Osteoblast (primary cell): Measurements from ENCODE around the gene TRERF1. TPM values are rescaled to one million over a fixed set of nuclear protein-coding genes. Genes with fewer than 3 reads are reported as not detected.
A peak's percentile ranks its signal among the peaks of the same experiment; 100 is the strongest.

Experiments used
- DNase-seq: peaks from one replicate; pipeline ENCODE4 v3.0.0; 2011; ENCODE audit warnings: low spot score, mixed read lengths; ENCODE audit not compliant: insufficient read length; ENCODE audit errors: missing footprints
- H2AFZ ChIP-seq: 2 replicates; pipeline ENCODE4 v1.6.0; 2011; ENCODE audit warnings: mild to moderate bottlenecking, low read length
- H3K27ac ChIP-seq: 2 replicates; pipeline ENCODE4 v1.5.1; 2011; ENCODE audit warnings: mild to moderate bottlenecking, low read depth, low read length, moderate library complexity
- H3K27me3 ChIP-seq: 2 replicates; pipeline ENCODE4 v1.6.0; 2012; ENCODE audit warnings: mild to moderate bottlenecking, control low read depth, inconsistent platforms, low read length, moderate library complexity; ENCODE audit not compliant: insufficient read depth
- H3K36me3 ChIP-seq: 2 replicates; pipeline ENCODE4 v1.5.1; 2011; ENCODE audit warnings: mild to moderate bottlenecking, low read length, control low read depth, moderate library complexity; ENCODE audit not compliant: insufficient read depth
- H3K4me1 ChIP-seq: 2 replicates; pipeline ENCODE4 v1.5.1; 2011; ENCODE audit warnings: mild to moderate bottlenecking, low read length, control low read depth, moderate library complexity; ENCODE audit not compliant: insufficient read depth
- H3K4me2 ChIP-seq: 2 replicates; pipeline ENCODE4 v1.6.0; 2011; ENCODE audit warnings: mild to moderate bottlenecking, low read length; ENCODE audit not compliant: insufficient read depth
- H3K4me3 ChIP-seq: fragments of 200-600 bp; sonication (generic); 3 replicates; pipeline ENCODE4 v1.5.1; 2012; ENCODE audit warnings: mild to moderate bottlenecking, low read length, inconsistent platforms; ENCODE audit not compliant: insufficient read depth
- H3K79me2 ChIP-seq: 2 replicates; pipeline ENCODE4 v1.6.0; 2012; ENCODE audit warnings: mild to moderate bottlenecking, low read length, control low read depth, inconsistent platforms; ENCODE audit not compliant: insufficient read depth
- H3K9me3 ChIP-seq: 2 replicates; pipeline ENCODE4 v1.5.1; 2011; ENCODE audit warnings: low read depth, low read length, control low read depth
- H4K20me1 ChIP-seq: 2 replicates; pipeline ENCODE4 v1.6.0; 2012; ENCODE audit warnings: mild to moderate bottlenecking, low read length, control low read depth; ENCODE audit not compliant: insufficient read depth
- CTCF ChIP-seq: IDR thresholded peaks from 2 replicates; pipeline ENCODE4 v1.5.1; 2011; ENCODE audit warnings: mild to moderate bottlenecking, low read depth, low read length, moderate library complexity; ENCODE audit errors: extremely low read depth
- total RNA-seq: library from RNA; depleted of rRNA; stranded (reverse); fragments of >200 nt; gene quantifications from 2 replicates; pipeline ENCODE4 v1.2.3, GENCODE V29; 2012

TRERF1 gene
- total RNA-seq, 1 donor = 4.7 TPM

- no peak overlapping the region for H3K4me2 ChIP-seq
- H3K36me3 ChIP-seq = no peaks in the 10 kb centered on the region
- no peaks in the 10 kb centered on the region for H4K20me1 ChIP-seq
- H3K27me3 ChIP-seq = no peaks in the 10 kb centered on the region
- H3K27ac ChIP-seq = no peak overlapping the region
- no peak overlapping the region for H3K4me3 ChIP-seq
- no peaks in the 10 kb centered on the region for H3K79me2 ChIP-seq
- no peaks in the 10 kb centered on the region for H3K9me3 ChIP-seq
- no peak for DNase-seq
- H3K4me1 ChIP-seq = no peaks in the 10 kb centered on the region
- TF ChIP-seq CTCF = no peak
- H2AFZ ChIP-seq = no peak overlapping the region
These were observed 182.2 kb downstream of the TRERF1 start for GRCh38 chr6:42269553-42269952.

GRCh38 chr6:42268835-42269204 lies 182.9 kb downstream of the TRERF1 start:
- no peaks in the 10 kb centered on the region for H3K27me3 ChIP-seq
- peak; percentile 42 for DNase-seq
- no peak overlapping the region for H2AFZ ChIP-seq
- H3K9me3 ChIP-seq = no peaks in the 10 kb centered on the region
- H3K36me3 ChIP-seq = no peaks in the 10 kb centered on the region
- no peak overlapping the region for H3K27ac ChIP-seq
- TF ChIP-seq CTCF = no peak
- H3K79me2 ChIP-seq = no peaks in the 10 kb centered on the region
- H3K4me3 ChIP-seq = no peak overlapping the region
- H3K4me1 ChIP-seq = no peaks in the 10 kb centered on the region
- H3K4me2 ChIP-seq = no peak overlapping the region
- no peaks in the 10 kb centered on the region for H4K20me1 ChIP-seq

- H3K9me3 ChIP-seq = no peaks in the 10 kb centered on the region
- peak; percentile 58 for DNase-seq
These were observed 183.5 kb downstream of the TRERF1 start for GRCh38 chr6:42268016-42268834.

GRCh38 chr6:42266538-42266937 lies 185.2 kb downstream of the TRERF1 start:
- H3K27ac ChIP-seq = no peak overlapping the region
- H3K36me3 ChIP-seq = no peaks in the 10 kb centered on the region
- no peaks in the 10 kb centered on the region for H3K9me3 ChIP-seq
- peaks cover 6% of the 10 kb centered on the region for H3K4me1 ChIP-seq
- H3K27me3 ChIP-seq = no peaks in the 10 kb centered on the region
- H3K79me2 ChIP-seq = no peaks in the 10 kb centered on the region
- no peak for TF ChIP-seq CTCF
- H2AFZ ChIP-seq = no peak overlapping the region
- DNase-seq = peak; percentile 29
- H3K4me2 ChIP-seq = no peak overlapping the region
- H3K4me3 ChIP-seq = no peak overlapping the region
- H4K20me1 ChIP-seq = no peaks in the 10 kb centered on the region

More at GRCh38 chr6:42268016-42268834, 183.5 kb downstream of the TRERF1 start:
- no peak overlapping the region for H3K27ac ChIP-seq
- no peaks in the 10 kb centered on the region for H3K79me2 ChIP-seq
- no peaks in the 10 kb centered on the region for H3K4me1 ChIP-seq
- no peaks in the 10 kb centered on the region for H4K20me1 ChIP-seq
- H3K36me3 ChIP-seq = no peaks in the 10 kb centered on the region
- H3K27me3 ChIP-seq = no peaks in the 10 kb centered on the region
- no peak overlapping the region for H3K4me2 ChIP-seq
- no peak for TF ChIP-seq CTCF
- H2AFZ ChIP-seq = no peak overlapping the region
- no peak overlapping the region for H3K4me3 ChIP-seq
